ENCODE measurements around the gene ABLIM1.

The ABLIM1 gene

DNA sequence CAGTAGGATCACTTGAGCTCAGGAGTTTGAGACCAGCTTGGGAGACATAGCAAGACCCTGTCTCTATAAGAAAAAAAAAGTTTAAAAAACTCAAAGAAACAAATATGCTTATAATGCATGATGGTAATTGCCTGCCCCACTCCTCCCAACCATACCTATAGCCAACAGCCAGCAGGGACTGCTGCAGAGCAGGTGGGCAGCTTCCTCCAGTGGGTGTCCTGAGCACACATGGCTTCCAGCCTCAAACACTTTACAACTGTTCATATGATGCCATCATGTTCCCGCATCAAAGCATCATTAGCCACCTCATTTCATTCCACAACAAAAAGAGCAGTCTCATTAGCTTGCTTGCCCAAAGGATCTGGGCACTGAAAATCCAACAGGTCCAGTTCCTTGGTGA lies 42.0 kb downstream of the ABLIM1 start:
- no peak for DNase-seq

DNA sequence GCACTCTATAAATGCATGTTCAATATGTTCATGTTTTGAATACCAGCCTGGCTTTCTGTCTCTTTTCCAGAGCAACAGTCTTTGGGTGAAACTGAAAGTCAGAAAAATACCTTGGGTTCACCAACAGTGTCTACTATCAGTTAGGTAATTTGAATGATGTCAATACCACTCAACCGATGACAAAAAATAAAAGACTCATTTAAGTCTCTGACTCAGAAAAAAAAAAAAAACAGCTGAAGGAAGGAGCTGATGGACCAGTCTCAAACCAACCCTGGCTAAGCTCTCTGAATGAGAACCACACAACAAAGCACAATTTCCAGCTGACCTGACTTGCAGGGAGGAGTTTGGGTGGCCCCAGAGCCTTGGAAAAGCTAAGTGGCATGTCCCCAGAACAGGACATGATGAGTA lies 42.5 kb downstream of the ABLIM1 start:
- DNase-seq, result no peak

DNA sequence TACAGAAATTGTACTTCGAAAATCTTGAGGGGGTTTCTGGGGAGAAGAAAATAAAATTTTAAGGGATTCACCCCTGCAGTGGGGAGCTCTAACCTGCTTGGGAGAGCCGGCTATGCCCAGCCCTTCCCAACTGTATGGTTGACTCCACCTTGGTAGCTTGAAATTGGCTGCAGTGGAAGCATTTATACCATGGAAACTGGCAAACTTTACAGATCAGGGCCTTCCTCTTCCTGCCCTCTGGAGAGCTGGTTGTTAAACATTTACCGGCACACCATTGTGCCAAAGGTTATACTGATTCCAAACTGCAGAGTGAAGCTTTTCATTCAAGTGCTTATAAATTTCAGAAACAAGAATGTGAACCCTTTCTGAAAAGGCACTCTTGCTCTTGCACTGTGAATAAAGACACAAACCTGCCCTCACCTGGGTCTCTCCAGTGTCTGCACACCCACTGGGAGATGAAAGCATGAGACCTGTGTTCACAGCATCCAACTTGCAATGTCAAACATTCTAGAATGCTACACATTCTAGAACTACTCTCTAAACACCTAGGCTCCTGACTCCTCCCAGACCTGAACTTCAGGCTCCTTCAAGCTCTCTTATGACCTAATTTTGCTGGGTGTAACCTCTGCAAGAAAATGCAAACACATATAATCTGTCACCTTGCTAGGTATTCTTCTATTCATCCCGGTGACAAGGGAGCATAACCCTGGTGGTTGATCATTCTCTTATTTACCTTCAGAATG lies 44.7 kb downstream of the ABLIM1 start:
- no peak for DNase-seq

DNA sequence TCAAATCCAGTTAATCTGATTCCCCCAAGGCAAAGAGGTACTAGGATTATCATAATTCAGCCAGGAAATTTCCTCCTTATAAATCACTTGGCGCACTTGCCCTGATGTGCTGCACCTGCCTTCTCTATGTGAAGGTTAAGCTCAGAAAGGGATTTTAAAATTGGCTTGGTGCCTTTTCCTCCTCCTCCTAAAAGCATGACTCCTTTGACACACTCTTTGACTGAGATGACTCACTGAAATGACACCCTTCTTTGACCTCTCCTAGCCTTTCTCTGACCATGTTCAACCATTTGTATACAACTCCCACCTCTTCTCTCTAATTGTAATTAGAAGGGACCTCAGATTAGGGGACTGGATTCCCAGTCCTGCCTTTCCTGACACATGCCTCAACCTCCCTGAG lies 46.5 kb downstream of the ABLIM1 start:
- no peak for DNase-seq

DNA sequence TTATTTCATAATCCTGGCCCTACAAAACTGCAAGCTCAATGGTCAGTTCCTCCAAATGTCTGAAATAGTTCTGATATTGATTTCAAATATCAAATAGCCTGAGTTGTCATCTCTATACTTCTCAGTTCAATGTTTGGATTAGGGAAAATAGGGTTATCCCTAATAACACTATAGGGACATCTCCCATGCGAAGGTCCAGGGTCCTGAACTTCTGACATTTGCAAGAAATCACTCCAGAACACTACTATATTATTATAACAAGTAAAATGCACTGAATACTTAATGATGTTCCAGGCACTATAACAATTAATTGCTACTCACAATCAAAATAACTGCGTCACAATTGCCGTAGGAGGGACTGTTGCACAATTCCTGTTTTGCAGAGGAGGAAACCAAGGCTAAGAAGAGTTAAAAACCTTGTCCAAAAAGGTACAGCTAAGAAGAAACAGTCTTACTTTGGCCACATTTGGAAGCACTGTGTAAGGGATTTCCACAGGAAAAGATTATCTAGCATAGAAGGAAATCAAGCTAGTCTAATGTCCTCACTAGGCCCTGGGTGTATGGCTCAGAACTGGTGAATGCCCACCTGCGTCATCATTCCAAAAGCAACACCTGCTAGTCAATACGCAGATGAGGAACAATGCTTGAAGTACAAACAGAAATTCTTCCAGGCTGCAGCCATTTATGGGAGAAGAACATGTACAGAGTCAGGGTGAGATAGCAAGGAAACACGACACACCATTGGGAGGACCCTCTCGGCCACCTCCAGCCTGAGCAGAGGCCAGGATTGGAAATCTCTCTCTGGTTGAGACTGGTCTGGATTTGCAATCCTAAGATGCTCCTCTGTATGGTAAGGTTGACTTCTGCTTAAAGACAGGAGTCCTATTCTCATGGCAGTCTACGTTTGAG lies 48.3 kb downstream of the ABLIM1 start:
- DNase-seq, result no peak

DNA sequence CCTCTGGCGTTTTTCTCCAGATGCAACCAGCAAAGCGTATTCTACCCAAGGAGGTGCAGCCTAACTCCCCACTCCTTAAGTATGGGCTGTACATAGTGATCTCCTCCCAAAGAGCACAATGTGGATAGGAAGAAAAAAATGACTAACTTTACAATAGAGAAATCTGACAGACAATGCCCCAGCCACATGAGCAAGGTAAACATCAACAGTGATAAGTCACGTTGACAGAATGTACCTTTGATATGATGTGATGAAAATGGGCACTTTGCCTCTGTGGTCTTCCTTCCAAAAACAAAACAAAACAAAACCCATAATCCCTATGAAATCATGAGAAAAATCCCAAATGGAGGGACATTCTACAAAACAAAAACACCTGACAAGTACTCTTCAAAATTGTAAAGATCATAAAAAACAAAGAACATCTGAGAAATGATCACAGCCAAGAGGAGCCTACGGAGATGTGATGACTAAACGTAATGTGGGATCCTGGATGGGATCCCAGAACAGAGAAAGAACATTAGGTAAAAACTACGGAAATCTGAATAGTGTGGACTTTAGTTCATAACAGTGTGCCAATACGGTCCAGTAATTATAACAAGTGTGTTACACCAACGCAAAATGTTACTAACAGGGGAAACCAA lies 50.6 kb downstream of the ABLIM1 start:
- no peak for DNase-seq

DNA sequence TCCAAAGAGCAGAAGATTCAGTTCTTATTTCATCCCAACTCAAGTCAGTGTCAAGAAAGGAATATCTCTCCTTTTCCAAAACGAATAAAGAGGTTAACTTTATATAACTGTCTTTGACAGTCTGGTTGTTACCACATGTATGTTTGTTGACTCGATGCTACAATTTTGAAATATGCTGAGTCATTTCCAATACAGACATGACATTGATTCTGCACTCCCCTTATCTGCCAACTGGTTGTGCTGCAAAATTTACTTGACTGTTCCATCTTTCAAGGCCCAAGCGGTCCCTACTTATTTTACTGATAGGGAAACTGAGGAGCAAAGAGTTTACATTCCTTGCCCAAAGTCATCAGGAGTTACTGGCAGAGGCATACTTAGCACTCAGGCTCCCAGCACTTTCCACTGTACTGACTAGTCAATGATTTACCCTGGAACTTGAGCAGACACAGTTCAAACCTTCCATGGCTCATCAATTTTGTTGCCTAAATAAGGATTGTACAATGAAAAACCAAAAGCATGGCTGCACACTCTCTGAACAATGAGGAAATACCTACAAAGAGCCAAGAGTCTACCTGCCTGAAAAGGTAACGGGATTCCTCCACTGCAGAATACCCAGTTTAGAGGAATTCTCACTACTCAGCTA lies 52.8 kb downstream of the ABLIM1 start:
- no peak for DNase-seq

DNA sequence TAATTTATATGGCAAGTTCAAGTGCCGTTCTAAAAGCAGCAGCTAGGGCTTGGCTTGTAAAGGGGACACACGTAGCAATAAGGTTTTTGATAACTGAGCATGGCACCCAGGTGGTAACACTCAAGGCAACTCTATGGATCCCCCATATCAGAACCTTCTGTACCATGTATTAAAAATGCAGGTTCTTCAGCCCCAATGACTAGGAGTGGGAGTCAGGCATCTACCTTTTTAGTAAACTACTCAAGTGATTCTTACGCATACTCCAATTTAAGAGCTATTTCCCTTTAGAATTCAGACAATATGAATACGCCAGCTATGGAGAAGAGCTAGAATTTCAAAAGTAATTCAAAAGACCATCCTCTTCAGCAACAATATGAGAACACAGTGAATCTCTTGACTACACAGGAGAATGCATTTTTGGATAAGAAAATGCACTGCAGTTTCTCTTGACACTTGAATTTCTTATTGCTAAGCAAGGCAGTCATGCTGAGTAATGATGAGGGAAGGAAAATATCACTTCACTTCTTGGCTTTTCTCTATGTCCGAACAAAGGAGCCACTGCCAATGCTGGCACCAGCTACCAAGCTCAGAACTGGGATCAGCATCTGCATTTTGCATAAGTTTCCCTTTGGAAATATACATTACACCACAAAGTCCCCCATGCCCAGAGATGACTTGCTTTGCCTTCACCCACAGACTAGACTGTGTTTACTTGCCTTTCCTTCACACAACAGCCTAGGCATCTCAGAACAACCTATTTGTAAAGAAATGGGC lies 53.5 kb downstream of the ABLIM1 start:
- DNase-seq, result no peak

DNA sequence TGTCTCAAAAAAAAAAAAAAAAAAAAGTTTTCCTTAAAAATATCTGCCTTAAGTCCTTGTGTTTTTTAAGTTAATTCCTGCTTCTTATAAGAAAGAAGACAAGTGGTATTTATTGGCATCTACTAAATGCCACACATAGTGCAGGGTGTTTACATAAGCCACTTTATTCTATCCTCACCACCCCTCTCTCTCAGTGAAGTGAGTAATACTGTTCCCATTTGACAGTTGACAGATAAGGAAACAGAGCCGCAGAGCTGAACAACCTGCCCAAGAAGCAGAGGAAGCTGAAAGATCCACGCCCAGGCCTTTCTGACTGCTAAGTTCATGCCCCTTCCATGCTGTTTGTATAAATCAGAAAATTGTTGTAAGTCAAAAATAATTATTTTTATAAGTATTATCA lies 54.1 kb downstream of the ABLIM1 start:
- no peak for DNase-seq

DNA sequence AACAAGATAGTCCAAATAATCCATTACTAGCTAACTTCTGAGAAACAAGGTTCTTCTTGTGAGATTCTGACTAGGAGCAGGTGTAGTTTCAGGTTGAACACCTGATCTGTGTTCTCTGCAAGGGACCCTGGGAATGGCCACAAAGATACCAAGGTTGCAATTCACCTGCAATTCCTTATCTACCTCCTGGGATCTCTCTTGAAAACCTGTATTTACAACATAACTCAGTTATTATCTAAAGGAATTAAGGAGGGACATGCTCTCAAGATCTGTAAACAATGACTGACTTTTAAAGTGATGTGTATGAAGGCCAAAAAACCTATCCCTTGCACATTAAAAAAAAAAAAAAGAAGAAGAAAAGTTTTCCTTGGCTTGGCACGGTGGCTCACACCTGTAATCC lies 54.8 kb downstream of the ABLIM1 start:
- no peak for DNase-seq

DNA sequence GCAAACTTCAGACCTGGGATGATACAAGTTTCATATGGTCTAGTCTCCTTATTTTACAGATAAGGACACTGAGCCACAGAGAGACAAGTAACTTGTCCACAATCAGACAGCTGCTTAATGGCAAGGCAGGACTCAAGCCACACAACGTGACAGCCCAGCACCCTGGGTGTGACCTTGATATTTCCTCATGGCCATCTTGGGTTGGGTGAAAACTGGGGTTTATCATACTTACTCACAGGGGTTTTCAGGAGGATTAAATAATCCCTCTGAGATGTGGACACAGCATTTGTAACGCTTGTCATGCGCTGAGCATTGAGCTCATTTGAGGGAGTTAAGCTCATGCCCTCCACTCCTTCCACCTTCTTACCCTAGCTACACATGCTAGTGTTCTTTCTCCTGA lies 58.0 kb downstream of the ABLIM1 start:
- no peak for DNase-seq

DNA sequence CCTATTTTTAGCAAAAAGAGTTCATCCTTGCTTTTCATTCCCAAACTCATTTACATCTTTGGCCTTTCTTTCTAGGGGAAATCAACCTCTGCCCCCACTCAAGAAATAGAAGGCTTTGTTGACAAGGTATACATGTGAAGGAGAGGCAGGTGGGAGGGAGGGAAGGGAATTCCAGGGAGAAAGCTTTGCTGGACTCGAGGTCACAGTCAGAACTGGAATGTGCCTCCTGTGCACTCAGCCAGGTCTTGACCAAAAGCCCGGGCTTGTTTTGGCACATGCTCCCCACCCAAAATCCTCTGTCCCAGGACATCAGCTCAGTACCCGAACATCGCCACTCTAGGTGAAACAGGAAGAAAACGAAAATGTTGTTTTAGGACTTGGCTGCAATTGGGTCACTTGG lies 61.3 kb downstream of the ABLIM1 start:
- no peak for DNase-seq

DNA sequence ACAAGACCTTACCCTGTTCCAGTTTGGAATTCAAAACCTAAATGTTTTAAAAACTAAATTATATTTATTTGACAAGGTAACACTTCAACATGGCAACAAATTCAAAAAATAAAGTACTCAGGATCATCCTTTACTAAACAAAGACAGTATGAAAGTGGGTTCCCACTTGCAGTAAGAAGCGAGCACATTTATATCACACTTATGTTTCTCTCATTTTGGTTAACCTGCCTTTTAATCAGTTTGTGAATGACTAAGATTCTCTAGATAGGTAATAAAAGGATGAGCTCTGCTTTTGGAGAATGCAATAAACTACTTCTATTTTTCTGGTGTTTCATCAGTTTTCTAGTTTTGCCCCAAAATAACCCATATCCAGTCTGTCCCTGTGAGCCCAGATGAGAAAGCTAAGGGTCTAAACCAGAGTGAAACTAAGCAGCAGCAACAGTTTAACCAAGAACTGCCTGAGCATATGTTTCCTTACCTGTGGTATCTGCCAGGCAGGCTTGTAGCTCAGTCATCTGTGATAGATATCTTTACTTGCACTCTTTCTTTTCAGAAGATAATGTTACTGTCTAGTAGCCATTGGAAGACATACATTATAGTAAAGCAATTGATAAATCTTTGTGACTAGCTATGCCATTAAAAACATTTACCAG lies 64.1 kb downstream of the ABLIM1 start:
- DNase-seq, result no peak

DNA sequence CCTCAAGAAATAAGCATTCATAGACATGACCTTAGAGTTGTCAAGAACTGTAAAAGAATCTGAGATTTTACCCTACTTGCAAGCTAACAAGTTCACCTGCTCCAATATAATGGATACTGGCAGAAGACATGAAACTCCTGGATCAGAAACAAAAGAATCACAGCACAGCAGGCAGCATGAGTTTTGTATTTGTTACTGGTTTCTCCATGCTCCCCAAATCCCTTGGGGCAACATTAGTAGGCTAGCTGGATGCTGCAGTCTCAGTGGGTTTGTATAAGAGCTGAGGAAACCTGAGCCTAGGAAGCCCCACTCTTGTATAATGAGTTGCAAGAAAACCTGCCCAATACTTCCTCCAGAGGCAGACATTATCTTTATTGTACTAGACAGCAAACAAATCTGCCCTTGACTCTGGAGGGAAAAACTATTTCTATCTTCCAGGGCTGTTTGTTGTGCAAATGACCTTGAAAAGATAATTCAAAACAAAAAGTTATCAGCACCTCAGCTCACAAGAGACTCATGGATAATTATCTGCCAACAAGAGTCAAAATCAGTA lies 64.8 kb downstream of the ABLIM1 start:
- DNase-seq, result no peak

DNA sequence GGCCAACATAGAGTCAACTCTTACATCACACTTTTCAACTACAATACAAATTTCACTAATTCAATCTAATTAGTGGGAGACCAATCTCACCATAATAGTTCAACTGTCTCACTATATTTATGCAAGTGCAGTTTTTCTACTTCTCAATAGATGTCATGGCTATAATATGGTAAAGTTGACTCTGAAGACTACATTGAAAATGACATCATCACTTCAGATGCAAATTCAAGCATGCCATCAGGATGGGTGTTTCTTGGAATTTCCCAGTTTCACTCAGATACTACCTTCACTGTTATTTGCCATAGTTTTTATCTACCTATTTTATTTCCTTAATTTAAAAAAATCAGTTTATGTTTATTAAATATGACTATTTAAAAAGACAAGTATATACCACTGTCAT lies 67.1 kb downstream of the ABLIM1 start:
- no peak for DNase-seq

DNA sequence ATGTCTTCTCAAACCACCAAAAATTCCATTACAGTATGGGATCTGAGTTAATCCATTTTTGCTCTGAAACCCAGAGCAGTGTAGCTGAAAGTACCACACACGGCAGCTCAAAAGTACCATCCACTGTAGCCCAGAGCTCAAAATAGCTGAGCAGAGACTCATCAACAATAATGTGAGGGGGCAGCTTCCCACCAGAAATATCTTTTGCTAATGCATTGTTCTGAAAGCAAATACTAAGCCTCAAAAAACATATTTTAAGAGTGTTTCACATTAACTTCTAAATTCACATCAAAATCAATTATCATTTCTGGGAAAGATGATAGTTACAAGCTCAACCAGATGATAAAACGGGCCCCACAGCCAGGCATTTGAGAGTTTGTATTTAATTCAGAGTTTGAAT lies 73.7 kb downstream of the ABLIM1 start:
- DNase-seq, result no peak

DNA sequence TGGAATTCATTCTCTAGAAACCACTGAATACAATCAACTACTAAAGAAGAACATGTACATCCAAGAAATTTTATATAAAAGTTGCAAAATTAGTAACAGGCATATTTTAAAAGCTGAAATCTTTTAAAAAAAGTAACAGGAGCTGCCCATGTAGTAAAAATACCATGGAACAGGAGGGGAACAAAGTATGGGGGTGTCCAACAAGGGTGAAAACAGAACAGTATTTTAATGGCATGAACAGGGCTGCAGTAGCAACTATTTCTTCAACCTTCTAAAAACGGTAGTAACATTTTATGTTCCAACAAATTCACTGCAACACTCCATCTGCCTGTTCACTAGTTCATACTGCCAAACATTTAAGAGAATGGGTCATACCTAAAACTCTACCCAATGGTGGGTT lies 77.0 kb downstream of the ABLIM1 start:
- no peak for DNase-seq

DNA sequence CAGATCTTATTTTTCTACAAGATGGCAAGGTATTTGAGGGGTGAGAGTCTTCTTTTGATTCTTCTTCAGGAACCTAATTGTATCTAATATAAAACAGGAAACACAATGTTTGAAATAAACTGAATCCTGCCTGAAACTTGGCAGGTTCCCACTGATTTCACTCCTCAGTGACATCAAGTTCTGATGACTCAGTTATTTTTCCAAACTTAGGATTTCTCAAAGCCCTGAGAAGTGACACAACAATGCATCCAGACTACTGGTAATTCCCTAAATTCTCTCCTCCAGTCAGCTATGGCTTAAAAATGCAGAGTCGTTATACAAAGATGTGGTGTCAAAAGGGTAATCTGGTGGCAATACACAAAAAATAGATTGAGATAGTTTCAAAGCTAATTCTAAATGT lies 80.9 kb downstream of the ABLIM1 start:
- no peak for DNase-seq

DNA sequence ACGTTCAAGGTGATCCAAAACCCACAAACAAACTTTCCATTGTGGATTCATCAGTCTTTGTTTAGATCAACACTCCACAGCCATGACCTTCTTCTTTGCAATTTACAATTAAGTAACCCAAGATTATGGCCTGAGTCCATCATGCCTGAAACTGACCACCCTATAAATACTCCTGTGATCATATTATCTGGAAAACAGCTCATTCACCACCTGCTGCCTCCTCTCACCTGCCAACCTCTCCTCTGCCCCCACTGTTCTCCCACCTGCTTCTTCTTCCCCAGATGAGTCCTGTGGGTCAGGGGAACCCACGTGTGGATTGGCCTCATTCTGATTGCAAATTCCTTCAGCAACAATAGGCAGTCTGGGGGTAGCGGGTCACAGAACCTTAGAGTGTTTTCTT lies 81.4 kb downstream of the ABLIM1 start:
- DNase-seq, result no peak

DNA sequence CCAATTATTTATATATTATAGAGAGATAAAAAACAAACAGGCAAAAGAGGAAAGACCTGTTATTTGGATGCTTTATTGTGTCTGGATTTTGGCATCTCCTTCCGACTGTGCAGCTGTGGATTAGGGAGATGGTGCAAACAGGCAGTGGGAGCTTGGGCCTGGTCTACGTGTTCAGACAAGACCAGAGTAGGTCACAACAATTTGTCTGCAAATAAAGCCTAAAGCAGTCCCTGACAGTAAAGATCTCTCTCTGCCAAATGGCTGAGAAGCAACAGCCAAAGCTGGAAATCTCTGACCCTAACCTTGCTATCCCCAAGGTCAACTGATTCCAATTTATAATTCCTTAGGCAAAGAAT lies 82.0 kb downstream of the ABLIM1 start:
- no peak for DNase-seq

DNA sequence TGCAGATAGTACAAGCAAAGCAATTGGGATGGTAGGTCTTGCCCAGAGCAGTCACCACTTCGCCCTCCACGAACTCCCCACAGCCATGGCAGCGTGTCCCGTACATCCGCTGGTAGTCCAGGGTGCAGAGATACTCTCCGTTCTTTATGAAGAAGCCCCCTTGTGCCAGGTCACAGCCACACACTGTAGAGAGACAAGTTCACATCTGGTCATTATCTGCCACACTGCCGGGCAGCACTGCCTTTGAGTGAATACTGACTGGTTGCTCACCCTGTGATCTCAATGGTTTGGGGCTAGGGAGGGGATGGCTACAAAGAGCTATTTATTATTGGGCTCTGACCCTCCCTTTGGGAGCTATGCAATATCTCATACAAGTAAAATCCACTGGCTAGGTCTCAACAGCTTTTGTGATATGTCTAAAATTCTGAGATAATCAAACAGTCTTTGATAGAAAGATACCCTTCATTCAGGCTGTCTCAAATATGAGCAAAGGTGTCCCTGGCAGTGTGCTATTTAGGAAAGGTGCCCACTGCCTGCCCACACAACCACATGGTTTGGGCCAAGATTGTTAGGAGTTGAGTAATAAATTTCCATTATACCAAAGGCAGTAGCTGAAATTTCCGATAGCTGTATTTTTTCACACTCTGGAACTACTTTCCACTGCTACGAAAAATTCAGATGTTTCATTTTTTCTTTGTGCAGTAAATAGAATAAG lies 82.5 kb downstream of the ABLIM1 start:
- DNase-seq, result no peak
